GM23338 (cell line): ENCODE results near the gene PIH1D2. TPM values are rescaled to one million over a fixed set of nuclear protein-coding genes. Genes with fewer than 3 reads are reported as not detected.

Experiments
- ATAC-seq: fragments of 200-7000 bp; cut with Tn5 transposase; 3 replicates; pipeline ENCODE4 v1.9.1; 2020
- DNase-seq: peaks from one replicate; pipeline ENCODE4 v3.0.0-alpha.2; 2015; ENCODE audit warnings: low spot score
- H2AFZ ChIP-seq: fragments of 200-600 bp; sonication (generic); 2 replicates; pipeline ENCODE4 v1.8.0; 2016; ENCODE audit warnings: antibody characterized with exemption, mild to moderate bottlenecking, moderate library complexity
- H3F3A ChIP-seq: fragments of 200-600 bp; sonication (generic); replicated peaks from 2 replicates; pipeline ENCODE4 v1.8.0; 2017; ENCODE audit warnings: antibody characterized with exemption, mixed run types, low read depth
- H3K27ac ChIP-seq: fragments of 200-600 bp; sonication (generic); 2 replicates; pipeline ENCODE4 v1.6.1; 2016; ENCODE audit warnings: low read depth
- H3K27me3 ChIP-seq: fragments of 200-600 bp; sonication (generic); 2 replicates; pipeline ENCODE4 v1.8.0; 2016; ENCODE audit warnings: mild to moderate bottlenecking, mixed run types, moderate library complexity; ENCODE audit not compliant: insufficient read depth
- H3K36me3 ChIP-seq: fragments of 200-600 bp; sonication (generic); 2 replicates; pipeline ENCODE4 v1.8.0; 2016; ENCODE audit warnings: mild to moderate bottlenecking; ENCODE audit not compliant: insufficient read depth
- H3K4me1 ChIP-seq: fragments of 200-600 bp; sonication (generic); 2 replicates; pipeline ENCODE4 v1.8.0; 2016; ENCODE audit warnings: mild to moderate bottlenecking, moderate library complexity; ENCODE audit not compliant: insufficient read depth
- H3K4me2 ChIP-seq: fragments of 200-600 bp; sonication (generic); 2 replicates; pipeline ENCODE4 v1.7.1; 2017; ENCODE audit warnings: mixed run types
- H3K4me3 ChIP-seq: fragments of 200-600 bp; sonication (generic); 2 replicates; pipeline ENCODE4 v1.6.1; 2016; ENCODE audit warnings: mixed run types
- H3K79me2 ChIP-seq: fragments of 200-600 bp; sonication (generic); replicated peaks from 2 replicates; pipeline ENCODE4 v1.8.0; 2017; ENCODE audit warnings: mild to moderate bottlenecking; ENCODE audit not compliant: insufficient read depth
- H3K9me2 ChIP-seq: fragments of 200-600 bp; sonication (generic); 2 replicates; pipeline ENCODE4 v1.8.0; 2017; ENCODE audit not compliant: insufficient read depth
- H4K20me1 ChIP-seq: fragments of 200-600 bp; sonication (generic); replicated peaks from 2 replicates; pipeline ENCODE4 v1.8.0; 2017; ENCODE audit warnings: mild to moderate bottlenecking; ENCODE audit not compliant: insufficient read depth
- H3K27ac Mint-ChIP-seq: 2 replicates; pipeline ENCODE4 v1.8.0; 2020; ENCODE audit warnings: inconsistent platforms, mild to moderate bottlenecking, moderate library complexity, mixed read lengths
- H3K27me3 Mint-ChIP-seq: 3 replicates; pipeline ENCODE4 v1.8.0; 2022; ENCODE audit warnings: low read depth, mild to moderate bottlenecking, moderate library complexity, mixed read lengths, inconsistent platforms; ENCODE audit not compliant: insufficient read depth, poor library complexity
- H3K36me3 Mint-ChIP-seq: 3 replicates; pipeline ENCODE4 v1.8.0; 2021; ENCODE audit warnings: low read depth, mild to moderate bottlenecking, inconsistent platforms, moderate library complexity, mixed read lengths
- H3K4me1 Mint-ChIP-seq: 3 replicates; pipeline ENCODE4 v1.8.0; 2020; ENCODE audit warnings: mild to moderate bottlenecking, inconsistent platforms, mixed read lengths
- H3K4me3 Mint-ChIP-seq: 3 replicates; pipeline ENCODE4 v1.8.0; 2021; ENCODE audit warnings: moderate library complexity, mild to moderate bottlenecking, inconsistent platforms, mixed read lengths
- H3K9me3 Mint-ChIP-seq: 3 replicates; pipeline ENCODE4 v1.8.0; 2020; ENCODE audit warnings: moderate library complexity, mild to moderate bottlenecking, inconsistent platforms, mixed read lengths
- CREB1 ChIP-seq: fragments of 250-450 bp; sonication (Bioruptor Pico); IDR thresholded peaks from 2 replicates; pipeline ENCODE4 v1.5.0; 2020; ENCODE audit warnings: low read depth, mild to moderate bottlenecking, moderate library complexity
- ETS1 ChIP-seq: IDR thresholded peaks from 2 replicates; pipeline ENCODE4 v1.6.1; 2016; ENCODE audit warnings: antibody characterized with exemption
- EZH2 ChIP-seq: fragments of 200-600 bp; sonication (generic); IDR thresholded peaks from one replicate; pipeline ENCODE4 v1.8.0; 2017; ENCODE audit warnings: antibody characterized with exemption, mild to moderate bottlenecking, low read depth; ENCODE audit not compliant: unreplicated experiment
- EZH2phosphoT487 ChIP-seq: fragments of 200-600 bp; sonication (generic); IDR thresholded peaks from one replicate; pipeline ENCODE4 v1.8.1; 2018; ENCODE audit warnings: antibody characterized with exemption; ENCODE audit not compliant: unreplicated experiment
- JUNB ChIP-seq: IDR thresholded peaks from one replicate; pipeline ENCODE4 v1.6.1; 2016; ENCODE audit warnings: antibody characterized with exemption; ENCODE audit not compliant: unreplicated experiment
- NANOG ChIP-seq: IDR thresholded peaks from 2 replicates; pipeline ENCODE4 v1.6.1; 2016; ENCODE audit warnings: antibody characterized with exemption, borderline replicate concordance
- POLR2AphosphoS5 ChIP-seq: IDR thresholded peaks from 2 replicates; pipeline ENCODE4 v1.6.1; 2016; ENCODE audit warnings: antibody characterized with exemption, low read depth
- REST ChIP-seq: IDR thresholded peaks from one replicate; pipeline ENCODE4 v1.6.1; 2018; ENCODE audit warnings: antibody characterized with exemption; ENCODE audit not compliant: unreplicated experiment
- STAT1 ChIP-seq: IDR thresholded peaks from one replicate; pipeline ENCODE4 v1.6.1; 2016; ENCODE audit warnings: antibody characterized with exemption; ENCODE audit not compliant: unreplicated experiment
- ZNF114 ChIP-seq: fragments of 250-450 bp; sonication (Bioruptor Pico); IDR thresholded peaks from 2 replicates; pipeline ENCODE4 v1.5.0; 2020; ENCODE audit warnings: mild to moderate bottlenecking, moderate library complexity
- ZNF331 ChIP-seq: fragments of 250-450 bp; sonication (Bioruptor Pico); IDR thresholded peaks from 2 replicates; pipeline ENCODE4 v1.5.0; 2020; ENCODE audit warnings: low read depth, mild to moderate bottlenecking, moderate library complexity
- polyA plus RNA-seq: library from polyadenylated mRNA; unstranded; fragments of >200 nt; fragmentation: Nextera tagmentation; extraction: Ambion mirVana; gene quantifications from 2 replicates; pipeline ENCODE4 v1.2.1, GENCODE V29; 2016
- total RNA-seq: library from RNA; depleted of rRNA; stranded (reverse); fragments of >200 nt; shearing (Covaris generic); gene quantifications from 2 replicates; pipeline ENCODE4 v1.2.3, GENCODE V29; 2014

The PIH1D2 gene
- total and polyA plus RNA-seq, 2 experiments from 2014 or later = 0.80 to 0.89 TPM

- no peaks in the 10 kb centered on the region for H3K4me1 Mint-ChIP-seq
- H3K27ac Mint-ChIP-seq = no peak overlapping the region
- TF ChIP-seq ETS1 (no peak), CREB1 (CRISPR knock-in tag) (no peak), POLR2AphosphoS5 (no peak), ZNF114 (CRISPR knock-in tag) (no peak), NANOG (no peak), JUNB (no peak), REST (no peak), STAT1 (no peak), EZH2 (no peak)
- H2AFZ ChIP-seq = no peak overlapping the region
- no peaks in the 10 kb centered on the region; the same call in 2 of the 3 replicates for H3K9me3 Mint-ChIP-seq
- no peaks in the 10 kb centered on the region for H3K27me3 ChIP-seq
- no peaks in the 10 kb centered on the region for H3F3A ChIP-seq
- 0 out of 3 replicates have a peak, but pooled peaks cover 6% of the 10 kb centered on the region for H3K36me3 Mint-ChIP-seq
- no peak overlapping the region for H3K4me2 ChIP-seq
- no peaks in the 10 kb centered on the region for H3K79me2 ChIP-seq
- no peak overlapping the region for H3K4me3 Mint-ChIP-seq
- no peaks in the 10 kb centered on the region; the same call in 1 of the 2 replicates for H4K20me1 ChIP-seq
- H3K27ac ChIP-seq = no peak overlapping the region
- H3K4me3 ChIP-seq = no peak overlapping the region
- no peaks in the 10 kb centered on the region for H3K36me3 ChIP-seq
- H3K4me1 ChIP-seq = no peaks in the 10 kb centered on the region
- DNase-seq (no peak), ATAC-seq (no peak)
- peaks cover 2% of the 10 kb centered on the region for H3K27me3 Mint-ChIP-seq
- no peaks in the 10 kb centered on the region for H3K9me2 ChIP-seq
Observed at GRCh38 chr11:112100462-112100861, 26.6 kb upstream of the PIH1D2 start.

- H3K36me3 Mint-ChIP-seq = peaks cover 13% of the 10 kb centered on the region
- no peaks in the 10 kb centered on the region for H3K27me3 ChIP-seq
- H3K27ac ChIP-seq = no peak overlapping the region
- H3K9me2 ChIP-seq = no peaks in the 10 kb centered on the region
- H2AFZ ChIP-seq = no peak overlapping the region
- no peaks in the 10 kb centered on the region; the same call in 2 of the 3 replicates for H3K9me3 Mint-ChIP-seq
- peaks cover 2% of the 10 kb centered on the region for H3K27me3 Mint-ChIP-seq
- no peak overlapping the region for H3K4me2 ChIP-seq
- peaks cover 13% of the 10 kb centered on the region; the same call in 1 of the 2 replicates for H3K36me3 ChIP-seq
- H3K4me1 Mint-ChIP-seq = no peaks in the 10 kb centered on the region
- no peaks in the 10 kb centered on the region; the same call in 1 of the 2 replicates for H4K20me1 ChIP-seq
- ATAC-seq (no peak), DNase-seq (no peak)
- H3K4me3 Mint-ChIP-seq = no peak overlapping the region
- H3F3A ChIP-seq = no peaks in the 10 kb centered on the region
- no peaks in the 10 kb centered on the region for H3K79me2 ChIP-seq
- H3K27ac Mint-ChIP-seq = no peak overlapping the region
- no peaks in the 10 kb centered on the region for H3K4me1 ChIP-seq
- no peak overlapping the region for H3K4me3 ChIP-seq
- no peak for TF ChIP-seq REST
- no peak for TF ChIP-seq ZNF331
- no peak for TF ChIP-seq EZH2phosphoT487
- TF ChIP-seq ETS1 = no peak
- TF ChIP-seq CREB1 (CRISPR knock-in tag) = no peak
- no peak for TF ChIP-seq JUNB
- no peak for TF ChIP-seq EZH2
Observed at GRCh38 chr11:112097734-112098528, 24.1 kb upstream of the PIH1D2 start.
